Uterus (tissue), 2 donors: ENCODE results near the gene VIPR1.

Experiments
- POLR2A ChIP-seq, 2 donors: fragments of 450-650 bp; IDR thresholded peaks; one replicate each; pipeline ENCODE4 v1.6.1; 2016; ENCODE audit warnings: antibody characterized with exemption in 2 of 2, mild to moderate bottlenecking in 1 of 2, moderate library complexity in 1 of 2
- TF ChIP-seq, protein P1 (sequence below), 4 experiments: fragments of 200-600 bp in 2 of 4; fragments of 450-650 bp in 2 of 4; sonication (generic) in 2 of 4; IDR thresholded peaks; one replicate each; pipeline ENCODE4 v1.5.1; 2016 to 2019; ENCODE audit warnings: antibody characterized with exemption in 4 of 4, mild to moderate bottlenecking in 2 of 4, moderate library complexity in 1 of 4

DNA sequence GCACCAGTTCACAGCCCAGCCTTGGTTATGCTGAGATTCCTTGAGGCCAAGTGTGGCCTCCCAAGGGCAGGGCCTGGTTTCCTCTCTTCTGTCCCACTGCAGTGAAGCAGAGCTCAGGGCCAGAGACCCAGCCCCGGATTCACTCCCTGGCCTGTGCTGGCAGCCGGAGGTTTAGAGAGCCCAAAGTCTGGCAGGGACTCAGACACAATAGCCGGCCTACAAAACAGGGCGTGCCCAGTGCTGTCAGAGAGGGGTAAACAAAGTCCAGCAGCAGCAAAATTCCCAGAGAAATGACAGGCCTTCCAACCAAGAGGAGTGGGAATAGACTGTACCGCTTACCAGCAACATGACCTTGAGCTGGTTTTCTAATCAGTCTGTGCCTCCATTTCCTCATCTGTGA is 14.0 kb downstream of the VIPR1 start:
- no peak for TF ChIP-seq POLR2A (IDR thresholded peaks at IDR 0.05)
- TF ChIP-seq, protein P1, sequence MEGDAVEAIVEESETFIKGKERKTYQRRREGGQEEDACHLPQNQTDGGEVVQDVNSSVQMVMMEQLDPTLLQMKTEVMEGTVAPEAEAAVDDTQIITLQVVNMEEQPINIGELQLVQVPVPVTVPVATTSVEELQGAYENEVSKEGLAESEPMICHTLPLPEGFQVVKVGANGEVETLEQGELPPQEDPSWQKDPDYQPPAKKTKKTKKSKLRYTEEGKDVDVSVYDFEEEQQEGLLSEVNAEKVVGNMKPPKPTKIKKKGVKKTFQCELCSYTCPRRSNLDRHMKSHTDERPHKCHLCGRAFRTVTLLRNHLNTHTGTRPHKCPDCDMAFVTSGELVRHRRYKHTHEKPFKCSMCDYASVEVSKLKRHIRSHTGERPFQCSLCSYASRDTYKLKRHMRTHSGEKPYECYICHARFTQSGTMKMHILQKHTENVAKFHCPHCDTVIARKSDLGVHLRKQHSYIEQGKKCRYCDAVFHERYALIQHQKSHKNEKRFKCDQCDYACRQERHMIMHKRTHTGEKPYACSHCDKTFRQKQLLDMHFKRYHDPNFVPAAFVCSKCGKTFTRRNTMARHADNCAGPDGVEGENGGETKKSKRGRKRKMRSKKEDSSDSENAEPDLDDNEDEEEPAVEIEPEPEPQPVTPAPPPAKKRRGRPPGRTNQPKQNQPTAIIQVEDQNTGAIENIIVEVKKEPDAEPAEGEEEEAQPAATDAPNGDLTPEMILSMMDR (IDR thresholded peaks at IDR 0.05), result no peak
